Measurements from ENCODE around the gene ASXL1. TPM values are rescaled to one million over a fixed set of nuclear protein-coding genes. Genes with fewer than 3 reads are reported as not detected.

ASXL1 gene
- total RNA-seq, 6 experiments from 2014 or later, result 49.0 to 62.4 (median 54.4) TPM

DNA sequence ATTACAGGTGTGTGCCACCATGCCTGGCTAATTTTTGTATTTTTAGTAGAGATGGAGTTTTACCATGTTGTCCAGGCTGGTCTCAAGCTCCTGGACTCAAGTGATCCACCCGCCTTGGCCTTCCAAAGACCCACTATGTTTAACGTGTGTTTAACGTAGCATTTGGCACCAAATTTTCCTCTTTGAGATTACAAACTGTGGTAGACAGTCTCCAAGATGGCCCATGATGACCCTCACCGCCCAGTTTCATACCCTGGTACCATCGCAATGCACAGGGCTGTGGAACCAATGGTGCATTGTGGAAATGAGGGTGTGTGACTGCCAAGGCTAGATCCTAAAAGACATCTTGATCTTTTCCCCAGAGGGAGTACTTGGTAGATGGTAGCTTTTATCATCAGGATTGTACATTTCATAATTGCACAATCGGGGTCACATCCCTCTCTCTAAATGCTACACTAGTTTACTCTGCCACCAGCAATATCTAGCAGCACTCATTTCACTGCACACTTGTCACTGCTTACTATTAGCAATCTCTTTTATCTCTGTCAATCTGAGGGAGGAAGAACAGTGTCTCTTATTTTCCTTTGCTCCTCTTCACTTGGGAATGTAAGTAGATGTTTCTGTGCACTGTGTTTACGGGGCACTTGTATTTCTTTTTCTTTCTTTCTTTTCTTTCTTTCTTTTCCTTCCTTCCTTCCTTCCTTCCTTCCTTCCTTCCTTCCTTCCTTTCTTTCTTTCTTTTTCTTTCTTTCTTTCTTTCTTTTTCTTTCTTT, 130.1 kb downstream of the ASXL1 start:
- DNase-seq, result no peak
- H3K27ac Mint-ChIP-seq, result no peak overlapping the region
- H3K27me3 Mint-ChIP-seq (ENCODE audit: insufficient read depth), result peaks cover 8% of the 10 kb centered on the region; the same call in 1 of the 2 replicates
- H3K9me3 Mint-ChIP-seq, result peaks cover 6% of the 10 kb centered on the region
- H3K36me3 Mint-ChIP-seq (ENCODE audit: low read depth), result peaks cover 4% of the 10 kb centered on the region; the same call in 1 of the 2 replicates
- H3K4me1 Mint-ChIP-seq (ENCODE audit: low read depth), result peaks cover 22% of the 10 kb centered on the region
- H3K4me3 Mint-ChIP-seq, result no peak overlapping the region
- TF ChIP-seq, protein P1, sequence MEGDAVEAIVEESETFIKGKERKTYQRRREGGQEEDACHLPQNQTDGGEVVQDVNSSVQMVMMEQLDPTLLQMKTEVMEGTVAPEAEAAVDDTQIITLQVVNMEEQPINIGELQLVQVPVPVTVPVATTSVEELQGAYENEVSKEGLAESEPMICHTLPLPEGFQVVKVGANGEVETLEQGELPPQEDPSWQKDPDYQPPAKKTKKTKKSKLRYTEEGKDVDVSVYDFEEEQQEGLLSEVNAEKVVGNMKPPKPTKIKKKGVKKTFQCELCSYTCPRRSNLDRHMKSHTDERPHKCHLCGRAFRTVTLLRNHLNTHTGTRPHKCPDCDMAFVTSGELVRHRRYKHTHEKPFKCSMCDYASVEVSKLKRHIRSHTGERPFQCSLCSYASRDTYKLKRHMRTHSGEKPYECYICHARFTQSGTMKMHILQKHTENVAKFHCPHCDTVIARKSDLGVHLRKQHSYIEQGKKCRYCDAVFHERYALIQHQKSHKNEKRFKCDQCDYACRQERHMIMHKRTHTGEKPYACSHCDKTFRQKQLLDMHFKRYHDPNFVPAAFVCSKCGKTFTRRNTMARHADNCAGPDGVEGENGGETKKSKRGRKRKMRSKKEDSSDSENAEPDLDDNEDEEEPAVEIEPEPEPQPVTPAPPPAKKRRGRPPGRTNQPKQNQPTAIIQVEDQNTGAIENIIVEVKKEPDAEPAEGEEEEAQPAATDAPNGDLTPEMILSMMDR (IDR thresholded peaks at IDR 0.05), result no peak

Other genes starting within 250 kb of the ASXL1 start
- 10 to 100 TPM; 54.8 to 73.9 (median 60.7) TPM for gene TM9SF4, start 248.6 kb upstream of the ASXL1 start, total RNA-seq (2021; fragmentation: NEBNext Ultra II Directional; extraction: Animal tissue kit (Norgen Biotek cat#: 25700))
- 10 to 100 TPM in 2 of 6 experiments, 1 to 10 TPM in 4; 8.5 to 11.1 (median 9.5) TPM for gene PLAGL2, start 150.6 kb upstream of the ASXL1 start, total RNA-seq (2021; fragmentation: NEBNext Ultra II Directional; extraction: Animal tissue kit (Norgen Biotek cat#: 25700))
- 10 to 100 TPM; 64.1 to 83.7 (median 74.6) TPM for gene POFUT1, start 150.5 kb upstream of the ASXL1 start, total RNA-seq (2021; fragmentation: NEBNext Ultra II Directional; extraction: Animal tissue kit (Norgen Biotek cat#: 25700))
- gene KIF3B, start 80.7 kb upstream of the ASXL1 start, total RNA-seq (2021; fragmentation: NEBNext Ultra II Directional; extraction: Animal tissue kit (Norgen Biotek cat#: 25700)), result 10 to 100 TPM; 29.9 to 33.7 (median 31.9) TPM
- gene NOL4L, start 227.0 kb downstream of the ASXL1 start, total RNA-seq (2021; fragmentation: NEBNext Ultra II Directional; extraction: Animal tissue kit (Norgen Biotek cat#: 25700)), result 10 to 100 TPM; 12.0 to 16.3 (median 13.2) TPM